Right lobe of liver (tissue), 4 donors: ENCODE results near the gene CACNA1C.

Source experiments
- CTCF ChIP-seq, 4 donors: fragments of 200-600 bp in 3 of 4; fragments of 450-650 bp in 1 of 4; IDR thresholded peaks; one replicate each; pipeline versions ENCODE4 v1.5.1 to v1.8.0; 2016 to 2022; ENCODE audit warnings: antibody characterized with exemption in 4 of 4, mild to moderate bottlenecking in 2 of 4
- POLR2A ChIP-seq: fragments of 450-650 bp; IDR thresholded peaks from one replicate; pipeline ENCODE4 v1.6.1; 2017; ENCODE audit warnings: antibody characterized with exemption, mild to moderate bottlenecking
- donor health status: DM: no; HTN: no; CAD: no.
- donor health status: DM: no; HTN: no; CAD: no.
- donor health status: DM: no; HTN: yes; CAD: no.

GRCh38 chr12:2689879-2690278, 637.1 kb downstream of the CACNA1C start:
- TF ChIP-seq CTCF (IDR thresholded peaks at IDR 0.05) (no peak), POLR2A (no peak)
